Inflammatory macrophage treated with lipopolysaccharide for 4 hours (primary cell): Measurements from ENCODE around the gene CCDC184.
A peak's percentile ranks its signal among the peaks of the same experiment; 100 is the strongest.
"Not testable (repeated sequence)": the region's sequence is repeated elsewhere in the genome, so short reads cannot be mapped to it uniquely, and the experiment has no call there.

Experiments
- DNase-seq: peaks from one replicate; pipeline ENCODE4 v3.0.0-alpha.2; 2020

Gene CCDC184

GRCh38 chr12:48183091-48183875 lies at the start of gene CCDC184:
Gene CCDC184 (plus strand): TSS chr12:48183644. CDS start chr12:48184123, 479 bp downstream.
- peak; percentile 53 for DNase-seq

DNA sequence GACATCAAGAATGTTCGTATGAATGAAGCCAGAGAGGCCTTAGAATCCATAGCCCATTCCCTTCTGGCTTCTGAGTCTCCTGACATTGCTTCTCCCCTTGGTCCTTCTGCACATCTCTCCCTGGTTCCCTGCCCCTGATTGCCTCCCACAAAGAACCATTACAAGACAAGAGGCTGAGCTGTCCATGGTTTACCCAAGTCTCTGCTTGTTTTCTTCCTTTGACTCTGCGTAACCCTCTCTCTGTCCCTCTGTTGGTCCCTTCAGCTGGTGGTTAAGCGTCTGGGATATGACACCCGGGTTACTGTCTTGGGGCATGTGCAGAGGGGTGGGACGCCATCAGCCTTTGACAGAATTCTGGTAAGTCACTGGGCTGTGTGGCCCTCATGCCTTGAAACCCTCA lies 48.4 kb upstream of the CCDC184 start:
- DNase-seq: no peak

GRCh38 chr12:48142818-48143674 lies 40.4 kb upstream of the CCDC184 start:
- DNase-seq: no peak

DNA sequence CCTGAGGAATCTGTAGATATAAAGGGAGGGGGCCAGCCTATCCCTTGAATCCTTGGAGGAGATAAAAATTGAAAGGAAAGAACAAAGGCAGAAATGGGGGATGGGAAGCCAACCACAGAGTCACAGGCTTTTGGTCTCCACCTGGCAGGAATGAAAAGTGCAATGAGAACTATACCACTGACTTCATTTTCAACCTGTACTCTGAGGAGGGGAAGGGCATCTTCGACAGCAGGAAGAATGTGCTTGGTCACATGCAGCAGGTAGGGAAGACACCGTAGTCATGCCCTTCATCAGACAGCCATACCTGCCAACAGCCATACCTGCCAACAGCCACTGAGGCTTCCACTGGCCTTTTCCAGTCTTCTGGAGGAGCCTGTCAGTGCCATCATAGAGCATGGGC lies 39.5 kb upstream of the CCDC184 start:
- DNase-seq: no peak

GRCh38 chr12:48145981-48146380 lies 37.5 kb upstream of the CCDC184 start:
- DNase-seq: no peak

DNA sequence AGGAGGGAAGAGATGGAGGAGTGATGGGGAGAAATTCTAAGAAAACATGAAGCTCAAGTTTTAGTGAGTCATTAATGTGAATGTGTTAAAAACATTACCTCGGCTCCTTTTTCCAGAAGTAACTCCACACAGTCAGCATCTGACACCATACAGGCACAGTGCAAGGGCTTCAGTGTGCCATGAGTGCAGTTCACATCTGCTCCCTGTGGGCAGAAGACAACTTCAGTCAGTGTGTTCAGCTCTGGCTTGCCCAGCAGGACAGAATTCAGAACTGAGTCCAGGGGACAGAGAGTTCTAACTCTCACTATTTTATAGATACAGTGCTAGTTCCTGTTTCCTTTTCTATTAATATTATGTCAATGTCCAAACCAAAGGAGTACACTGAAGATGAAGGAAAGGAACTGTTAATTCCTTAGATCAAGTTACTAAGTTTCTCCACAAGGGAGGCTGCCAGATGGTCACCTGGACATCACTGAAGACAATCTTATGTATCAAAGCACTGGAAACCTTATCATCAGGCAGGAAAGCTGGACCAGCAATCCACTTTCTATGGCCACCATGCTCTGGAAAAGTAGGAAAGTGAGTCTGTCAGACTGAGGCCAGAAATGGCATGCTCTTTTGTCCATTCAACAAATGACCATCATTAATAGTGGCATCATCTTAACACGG lies 32.2 kb upstream of the CCDC184 start:
- DNase-seq: no peak

DNA sequence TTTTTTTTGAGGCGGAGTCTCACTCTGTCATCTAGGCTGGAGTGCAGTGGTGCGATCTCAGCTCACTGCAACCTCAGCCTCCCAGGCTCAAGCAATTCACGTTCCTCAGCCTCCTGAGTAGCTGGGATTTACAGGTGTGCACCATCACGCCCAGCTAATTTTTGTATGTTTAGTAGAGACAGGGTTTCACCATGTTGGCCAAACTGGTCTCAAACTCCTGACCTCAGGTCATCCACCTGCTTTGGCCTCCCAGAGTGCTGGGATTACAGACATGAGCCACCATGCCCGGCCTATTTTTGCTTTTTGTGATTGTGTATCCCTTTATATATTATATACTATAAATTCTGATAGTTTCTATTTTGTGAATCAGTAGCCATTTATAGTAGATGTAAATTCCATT lies 27.7 kb upstream of the CCDC184 start:
- not testable (repeated sequence) for DNase-seq

- no peak for DNase-seq
Observed at GRCh38 chr12:48156652-48157017, 26.8 kb upstream of the CCDC184 start.

GRCh38 chr12:48157018-48157888 lies 26.2 kb upstream of the CCDC184 start, which contains the start of gene ASB8:
Gene ASB8 (minus strand): TSS chr12:48157515. CDS start chr12:48153496, 4,019 bp downstream.
- DNase-seq: peak; percentile 99

DNA sequence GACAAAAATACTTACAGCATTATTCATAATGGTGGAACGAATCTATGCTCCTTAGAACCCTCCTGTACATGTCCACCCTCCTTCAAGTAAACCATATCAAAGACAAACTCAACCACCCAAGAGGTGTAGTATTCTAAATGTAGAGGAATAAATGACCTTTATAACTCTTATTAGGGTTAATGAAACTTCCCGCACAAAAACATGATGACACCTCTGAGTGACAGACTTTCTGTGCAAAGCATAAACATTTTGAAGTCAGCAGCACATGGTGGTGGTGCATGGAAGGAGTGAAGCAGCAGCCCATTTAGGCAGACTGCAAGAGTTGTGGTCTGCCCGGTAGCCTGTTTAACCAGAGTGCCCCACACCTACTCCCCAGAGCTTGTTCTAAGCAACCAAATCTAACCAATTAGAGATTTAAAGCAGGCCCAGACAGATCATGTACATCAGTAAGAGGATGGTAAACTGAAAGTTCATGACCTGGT lies 25.5 kb upstream of the CCDC184 start:
- no peak for DNase-seq

- no peak for DNase-seq
Observed at GRCh38 chr12:48160046-48160445, 23.4 kb upstream of the CCDC184 start.

DNA sequence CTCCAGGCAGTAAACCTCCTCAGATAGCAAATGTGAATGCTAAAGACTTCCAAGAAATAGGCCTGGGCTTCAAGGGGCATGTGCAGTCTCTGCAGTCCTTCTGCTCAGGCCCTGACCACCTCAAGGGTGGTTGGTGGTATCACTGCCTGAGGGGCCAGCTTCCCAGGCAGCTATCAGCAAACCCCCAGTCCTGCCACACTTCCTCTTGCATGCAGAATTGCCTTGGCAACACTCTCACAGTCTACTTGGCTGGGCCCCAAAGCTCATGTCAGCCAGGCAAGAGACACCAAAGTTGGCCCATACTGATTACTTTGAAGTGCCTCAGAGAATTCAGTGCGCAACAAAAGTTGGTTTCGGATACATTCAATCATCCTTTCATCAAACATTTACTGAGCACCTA lies 22.6 kb upstream of the CCDC184 start:
- no peak for DNase-seq

GRCh38 chr12:48163150-48163747 lies 20.2 kb upstream of the CCDC184 start:
- DNase-seq: no peak

GRCh38 chr12:48164451-48164850 lies 19.0 kb upstream of the CCDC184 start:
- no peak for DNase-seq

- peak; percentile 31 for DNase-seq
Observed at GRCh38 chr12:48165089-48165981, 18.1 kb upstream of the CCDC184 start.

- DNase-seq: no peak
Observed at GRCh38 chr12:48169011-48169410, 14.4 kb upstream of the CCDC184 start.

DNA sequence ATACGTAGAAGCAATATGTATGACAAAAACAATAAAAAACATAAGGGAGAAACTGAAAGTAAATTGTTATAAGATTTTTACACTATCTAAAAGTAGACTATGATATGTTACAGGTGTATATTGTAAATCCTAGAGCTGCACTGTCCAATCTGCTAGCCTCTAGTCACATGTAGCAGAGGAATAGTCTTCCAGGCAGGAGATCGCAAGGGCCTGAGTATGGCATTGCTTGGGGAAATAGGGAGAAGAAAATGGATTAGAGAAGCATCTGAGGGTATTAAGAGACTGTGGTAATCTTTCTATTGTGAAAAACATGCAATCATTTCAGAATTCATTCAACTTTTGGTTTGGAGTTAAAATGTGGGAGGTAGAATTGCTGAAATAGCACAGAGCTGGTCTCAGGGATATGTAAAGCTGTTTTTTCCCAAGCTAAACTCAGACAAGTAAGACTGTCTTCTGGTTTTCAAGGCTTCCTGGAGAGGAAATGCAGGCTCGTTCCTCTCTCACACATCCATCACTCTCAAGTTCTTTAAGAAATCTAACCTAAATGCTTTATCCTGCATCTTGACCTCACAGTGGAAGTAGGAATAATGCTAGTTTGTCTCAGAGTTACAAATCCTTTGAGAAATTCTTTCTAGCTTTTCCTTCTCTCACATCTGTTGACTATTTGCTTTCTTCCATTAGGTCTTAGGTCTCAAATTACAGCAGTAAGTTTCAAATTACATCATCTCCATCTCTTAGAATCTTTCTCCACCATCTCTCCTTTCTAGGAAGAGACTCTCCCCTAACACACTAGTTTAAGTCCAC lies 7.6 kb upstream of the CCDC184 start:
- no peak for DNase-seq

- no peak for DNase-seq
Observed at GRCh38 chr12:48176417-48176751, 7.1 kb upstream of the CCDC184 start.

- no peak for DNase-seq
Observed at GRCh38 chr12:48177982-48178381, 5.5 kb upstream of the CCDC184 start.

- no peak for DNase-seq
Observed at GRCh38 chr12:48179466-48179865, 4.0 kb upstream of the CCDC184 start.
